HG03280 (cell line): ENCODE data around the gene RFESD.
A peak's percentile ranks its signal among the peaks of the same experiment; 100 is the strongest.

Experiments used
- ATAC-seq: cut with Tn5 transposase; IDR thresholded peaks from one replicate; pipeline ENCODE4 v1.9.1; 2021; ENCODE audit warnings: mild to moderate bottlenecking, moderate library complexity; ENCODE audit not compliant: unreplicated experiment

Gene RFESD

GRCh38 chr5:95646569-95647431 lies at the start of gene RFESD:
TSS of gene RFESD (plus strand) at chr5:95646777. CDS start at chr5:95652272, 5,495 bp downstream.
- peak; percentile 97 for ATAC-seq

GRCh38 chr5:95599252-95599651 lies 47.3 kb upstream of the RFESD start:
- no peak for ATAC-seq

GRCh38 chr5:95600557-95600956 lies 46.0 kb upstream of the RFESD start:
- no peak for ATAC-seq

- no peak for ATAC-seq
These were observed 40.8 kb upstream of the RFESD start for GRCh38 chr5:95605786-95606185.

GRCh38 chr5:95606419-95606818 lies 40.2 kb upstream of the RFESD start:
- no peak for ATAC-seq

GRCh38 chr5:95609711-95610110 lies 36.9 kb upstream of the RFESD start:
- no peak for ATAC-seq

- no peak for ATAC-seq
These were observed 36.0 kb upstream of the RFESD start for GRCh38 chr5:95610546-95610945.

GRCh38 chr5:95611396-95611795 lies 35.2 kb upstream of the RFESD start:
- ATAC-seq, result no peak

GRCh38 chr5:95613514-95613913 lies 33.1 kb upstream of the RFESD start:
- ATAC-seq, result no peak

GRCh38 chr5:95615164-95615467 lies 31.5 kb upstream of the RFESD start:
- no peak for ATAC-seq

GRCh38 chr5:95617057-95617456 lies 29.5 kb upstream of the RFESD start:
- no peak for ATAC-seq

GRCh38 chr5:95619096-95619495 lies 27.5 kb upstream of the RFESD start:
- ATAC-seq, result no peak

- ATAC-seq, result no peak
These were observed 27.0 kb upstream of the RFESD start for GRCh38 chr5:95619514-95620029.

- ATAC-seq, result peak; percentile 64
These were observed 26.3 kb upstream of the RFESD start, which contains the start of gene GPR150 for GRCh38 chr5:95620030-95620869. TSS of gene GPR150 (plus strand) at chr5:95620087. CDS start at chr5:95620276, 189 bp downstream.

GRCh38 chr5:95620870-95621838 lies 25.4 kb upstream of the RFESD start:
- peak; percentile 48 for ATAC-seq

- no peak for ATAC-seq
These were observed 24.5 kb upstream of the RFESD start for GRCh38 chr5:95621839-95622629.

GRCh38 chr5:95623706-95624105 lies 22.9 kb upstream of the RFESD start:
- no peak for ATAC-seq

- ATAC-seq, result no peak
These were observed 22.2 kb upstream of the RFESD start for GRCh38 chr5:95624368-95624767.

- ATAC-seq, result no peak
These were observed 19.9 kb upstream of the RFESD start for GRCh38 chr5:95626701-95627100.
